Prostate gland (tissue), 2 donors: Measurements from ENCODE around the gene ANKRD18B.
"Not testable (repeated sequence)": the region's sequence is repeated elsewhere in the genome, so short reads cannot be mapped to it uniquely, and the experiment has no call there.

Experiments used
- POLR2A ChIP-seq: fragments of 450-650 bp; IDR thresholded peaks from one replicate; pipeline ENCODE4 v1.6.1; 2016; ENCODE audit warnings: antibody characterized with exemption, mild to moderate bottlenecking
- TF ChIP-seq, protein P1 (sequence below), 4 experiments: fragments of 200-600 bp in 2 of 4; fragments of 450-650 bp in 2 of 4; sonication (generic) in 2 of 4; IDR thresholded peaks; 1 replicate in 3 of 4; 2 replicates in 1 of 4; pipeline ENCODE4 v1.5.1; 2016 to 2019; ENCODE audit warnings: antibody characterized with exemption in 4 of 4, mild to moderate bottlenecking in 2 of 4, moderate library complexity in 2 of 4

DNA sequence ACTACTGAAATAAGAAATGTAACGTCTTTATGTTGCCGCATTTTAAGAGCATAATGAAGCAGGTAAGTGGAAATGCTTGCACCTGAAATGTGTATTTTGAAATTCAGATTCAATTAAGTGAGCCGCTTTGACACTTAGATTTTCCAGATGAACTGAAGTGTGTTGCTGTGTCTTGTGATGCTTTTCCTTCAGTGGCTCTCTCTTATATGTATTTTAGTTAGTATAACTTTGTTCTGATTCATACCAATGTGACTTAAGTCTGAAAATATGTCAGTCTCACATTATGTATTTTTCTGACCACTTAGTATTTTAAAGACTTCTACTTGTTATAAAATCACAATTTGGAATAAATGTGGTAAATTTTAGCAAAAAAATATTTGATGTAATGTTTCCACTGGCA is 25.4 kb downstream of the ANKRD18B start:
- TF ChIP-seq, protein P1, sequence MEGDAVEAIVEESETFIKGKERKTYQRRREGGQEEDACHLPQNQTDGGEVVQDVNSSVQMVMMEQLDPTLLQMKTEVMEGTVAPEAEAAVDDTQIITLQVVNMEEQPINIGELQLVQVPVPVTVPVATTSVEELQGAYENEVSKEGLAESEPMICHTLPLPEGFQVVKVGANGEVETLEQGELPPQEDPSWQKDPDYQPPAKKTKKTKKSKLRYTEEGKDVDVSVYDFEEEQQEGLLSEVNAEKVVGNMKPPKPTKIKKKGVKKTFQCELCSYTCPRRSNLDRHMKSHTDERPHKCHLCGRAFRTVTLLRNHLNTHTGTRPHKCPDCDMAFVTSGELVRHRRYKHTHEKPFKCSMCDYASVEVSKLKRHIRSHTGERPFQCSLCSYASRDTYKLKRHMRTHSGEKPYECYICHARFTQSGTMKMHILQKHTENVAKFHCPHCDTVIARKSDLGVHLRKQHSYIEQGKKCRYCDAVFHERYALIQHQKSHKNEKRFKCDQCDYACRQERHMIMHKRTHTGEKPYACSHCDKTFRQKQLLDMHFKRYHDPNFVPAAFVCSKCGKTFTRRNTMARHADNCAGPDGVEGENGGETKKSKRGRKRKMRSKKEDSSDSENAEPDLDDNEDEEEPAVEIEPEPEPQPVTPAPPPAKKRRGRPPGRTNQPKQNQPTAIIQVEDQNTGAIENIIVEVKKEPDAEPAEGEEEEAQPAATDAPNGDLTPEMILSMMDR (IDR thresholded peaks at IDR 0.05): not testable (repeated sequence)
- not testable (repeated sequence) for TF ChIP-seq POLR2A
